GM19438 (cell line): Measurements from ENCODE around the gene NKAIN1.
"Not testable (repeated sequence)": the region's sequence is repeated elsewhere in the genome, so short reads cannot be mapped to it uniquely, and the experiment has no call there.

Experiments used
- ATAC-seq: cut with Tn5 transposase; IDR thresholded peaks from one replicate; pipeline ENCODE4 v1.9.1; 2021; ENCODE audit warnings: low read depth; ENCODE audit not compliant: unreplicated experiment

NKAIN1 gene

DNA sequence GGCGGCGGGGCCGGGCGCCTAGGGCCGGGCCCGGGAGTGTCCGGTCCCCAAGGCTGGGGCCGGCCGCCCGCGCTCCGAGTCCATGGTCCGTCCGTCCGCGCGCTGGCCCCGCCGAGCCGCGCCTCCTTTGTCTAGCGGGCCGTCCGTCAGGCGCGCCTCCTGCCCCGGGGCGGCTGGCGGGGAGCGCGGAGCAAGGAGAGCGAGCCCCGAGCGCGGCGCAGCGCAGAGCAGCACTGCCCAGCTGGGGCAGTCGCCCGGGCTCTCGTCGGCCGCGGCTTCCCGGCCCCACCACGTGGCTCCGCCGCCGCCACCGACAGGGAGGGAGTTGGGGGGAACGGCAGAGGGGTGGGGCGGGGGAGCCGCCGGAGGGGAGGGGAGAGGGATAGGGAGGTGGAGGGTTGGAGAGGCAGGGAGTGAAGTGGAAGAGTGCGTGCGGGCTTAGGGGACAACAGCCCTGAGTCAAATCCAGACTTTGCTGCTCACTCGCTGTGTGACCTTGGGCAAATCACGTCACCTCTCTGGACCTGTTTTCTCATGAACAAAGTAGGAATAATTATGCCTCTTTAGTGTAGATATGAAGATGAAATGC lies at the start of gene NKAIN1:
Gene NKAIN1 (minus strand): TSS at position 235 of the 589 bp plus-strand sequence. CDS start 340 bp downstream, outside the sequence.
- no peak for ATAC-seq

- no peak for ATAC-seq
These were observed 49.3 kb upstream of the NKAIN1 start for GRCh38 chr1:31289021-31289420.

DNA sequence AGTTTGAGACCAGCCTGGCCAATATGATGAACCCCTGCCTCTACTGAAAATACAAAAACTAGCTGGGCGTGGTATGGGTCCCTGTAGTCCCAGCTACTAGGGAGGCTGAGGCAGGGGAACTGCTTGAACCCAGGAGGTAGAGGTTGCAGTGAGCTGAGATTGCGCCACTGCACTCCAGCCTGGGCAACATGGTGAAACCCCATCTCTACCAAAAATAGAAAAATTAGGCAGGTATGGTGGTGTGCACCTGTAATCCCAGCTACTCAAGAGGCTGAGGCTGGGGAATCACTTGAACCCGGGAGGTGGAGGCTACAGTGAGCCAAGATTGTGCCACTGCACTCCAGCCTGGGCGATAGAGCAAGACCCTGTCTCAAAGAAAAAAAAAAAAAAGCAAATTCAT lies 48.1 kb upstream of the NKAIN1 start:
- ATAC-seq, result not testable (repeated sequence)

- ATAC-seq, result not testable (repeated sequence)
These were observed 42.7 kb upstream of the NKAIN1 start for GRCh38 chr1:31282426-31282825.

DNA sequence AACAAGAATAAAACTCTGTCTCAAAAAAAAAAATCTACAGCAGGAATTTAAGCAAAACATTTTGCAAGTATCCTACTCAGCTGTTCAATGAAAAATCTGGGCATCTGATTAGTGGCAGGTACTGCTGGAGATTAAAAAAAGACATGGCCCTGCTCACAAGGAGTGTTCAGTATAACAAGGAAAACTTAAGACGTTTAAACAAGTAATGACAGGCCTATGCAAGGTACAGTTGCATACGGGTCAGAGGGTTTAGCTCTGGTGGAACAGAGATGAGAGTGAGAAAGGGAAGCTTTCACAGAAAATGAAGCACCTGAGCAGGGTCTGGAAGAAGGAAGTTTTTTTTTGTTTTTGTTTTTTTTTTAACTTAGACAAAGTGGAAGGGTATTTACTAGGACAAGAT lies 33.9 kb upstream of the NKAIN1 start:
- ATAC-seq, result no peak

GRCh38 chr1:31272369-31272768 lies 32.7 kb upstream of the NKAIN1 start:
- ATAC-seq, result no peak

DNA sequence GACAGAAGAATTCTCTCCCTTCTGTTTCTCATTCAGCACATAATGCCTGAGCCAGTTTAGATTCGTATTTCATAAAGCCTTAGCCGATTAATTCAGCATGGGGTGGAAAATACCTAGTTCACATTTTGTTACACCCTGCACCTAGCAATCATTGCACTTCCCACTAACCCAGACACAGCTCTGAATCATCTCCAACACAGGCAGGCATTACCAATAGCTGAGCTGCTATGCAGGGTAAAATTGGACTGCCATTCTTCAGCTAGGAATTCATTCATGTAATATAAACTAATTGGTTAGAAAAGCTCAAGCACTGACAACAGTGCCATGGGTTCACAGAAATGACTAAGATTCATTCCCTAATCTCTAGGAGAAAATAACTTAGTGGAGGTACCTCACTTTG lies 26.9 kb upstream of the NKAIN1 start:
- no peak for ATAC-seq

DNA sequence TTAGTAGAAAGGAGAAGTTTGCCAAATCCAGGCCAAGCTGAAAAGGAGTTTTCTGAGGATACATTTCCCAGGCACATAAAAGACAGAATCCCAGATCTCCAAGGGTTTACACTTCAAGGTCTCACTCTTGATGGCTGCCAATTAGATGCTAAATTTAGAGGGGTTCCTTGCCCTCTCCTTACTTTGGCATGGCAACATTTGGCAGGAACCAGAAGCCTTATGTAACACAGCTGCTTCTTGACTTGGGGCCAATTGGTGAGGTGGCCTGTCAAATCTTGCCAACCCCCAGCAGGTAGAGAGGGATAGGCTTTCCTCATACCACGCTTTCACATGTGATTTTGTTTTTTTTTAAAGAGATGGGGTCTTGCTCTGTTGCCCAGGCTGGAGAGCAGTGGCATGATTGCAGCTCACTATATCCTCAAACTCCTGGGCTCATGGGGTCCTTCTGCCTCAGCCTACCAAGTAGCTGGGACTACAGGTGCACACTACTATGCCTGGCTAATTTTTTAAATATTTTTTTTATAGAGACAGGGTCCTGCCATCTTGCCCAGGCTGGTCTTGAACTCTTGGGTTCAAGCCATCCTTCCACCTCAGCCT lies 25.2 kb upstream of the NKAIN1 start:
- no peak for ATAC-seq

DNA sequence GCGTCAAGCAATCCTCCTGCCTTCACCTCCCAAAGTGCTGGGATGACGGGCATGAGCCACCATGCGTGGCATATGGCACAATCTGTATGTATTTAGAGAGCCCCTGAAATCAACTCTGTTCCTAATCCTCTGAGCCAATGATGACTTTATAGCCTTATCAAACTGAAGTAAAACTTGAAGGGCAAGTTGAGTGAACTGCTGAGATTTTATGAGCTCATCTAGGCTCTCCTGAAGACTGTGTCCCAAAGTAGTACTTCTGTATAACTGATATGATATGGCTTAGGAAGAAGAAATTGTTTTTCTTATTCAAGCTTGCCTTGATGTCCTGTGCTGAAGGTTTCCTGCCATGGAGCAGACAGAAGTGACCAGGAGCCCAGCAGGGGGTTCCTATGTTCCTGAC lies 23.7 kb upstream of the NKAIN1 start:
- ATAC-seq, result no peak

- ATAC-seq, result not testable (repeated sequence)
These were observed 22.7 kb upstream of the NKAIN1 start for GRCh38 chr1:31262393-31262792.

DNA sequence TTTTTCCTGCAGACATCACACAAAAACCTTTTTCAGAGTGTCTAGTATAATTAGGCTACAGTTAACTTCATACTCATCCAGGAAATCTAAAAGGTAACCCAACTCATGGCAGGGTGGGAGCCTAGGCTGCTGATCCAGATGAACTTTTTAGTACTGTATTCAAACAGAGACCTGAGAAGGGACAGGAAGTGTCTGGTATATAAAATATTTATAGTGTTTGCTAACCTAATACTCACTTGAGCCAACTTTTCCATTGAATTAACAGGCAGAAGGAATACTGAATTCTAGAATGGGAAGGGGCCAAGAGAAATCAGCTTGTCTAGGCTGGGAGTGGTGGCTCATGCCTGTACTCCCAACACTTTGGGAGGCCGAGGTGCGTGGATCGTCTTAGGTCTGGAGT lies 22.2 kb upstream of the NKAIN1 start:
- no peak for ATAC-seq

DNA sequence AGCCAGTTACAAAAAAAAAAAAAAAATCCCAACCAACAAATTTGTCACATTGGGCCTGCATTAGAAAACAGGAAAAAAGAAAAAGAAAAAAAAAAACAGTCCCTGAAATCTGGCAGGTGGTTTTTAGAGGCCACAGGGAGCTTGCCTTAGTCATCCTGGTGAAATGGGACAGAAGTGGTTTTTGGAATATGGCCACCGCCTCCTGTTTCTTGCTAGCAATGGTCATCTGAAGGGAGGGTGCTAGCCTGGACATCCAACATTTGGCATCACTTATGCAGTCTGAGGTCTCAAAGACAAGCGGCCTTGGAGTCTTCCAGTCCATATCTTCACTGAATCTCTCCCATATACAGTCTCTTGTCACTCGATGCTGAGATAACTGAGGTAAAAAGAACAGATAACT lies 20.1 kb upstream of the NKAIN1 start:
- no peak for ATAC-seq

DNA sequence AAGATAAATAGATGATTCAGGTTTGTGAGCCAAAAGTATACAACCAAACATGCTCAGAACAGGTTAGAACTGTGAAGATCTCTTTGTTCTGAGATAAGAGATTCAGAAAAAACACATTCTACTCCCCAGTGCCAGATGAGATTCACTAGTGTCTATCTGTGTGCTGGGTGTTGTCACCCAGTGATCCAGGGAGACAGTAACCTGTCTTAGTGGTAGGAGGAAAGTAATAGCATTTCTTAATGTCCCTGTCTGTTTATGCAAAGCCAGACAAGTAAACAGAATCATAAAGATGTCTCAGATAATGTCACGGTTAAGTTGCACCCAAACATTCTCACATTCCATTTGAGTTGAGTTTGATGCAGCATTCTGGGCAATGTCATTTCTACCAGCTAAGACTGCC lies 18.9 kb upstream of the NKAIN1 start:
- ATAC-seq, result no peak

DNA sequence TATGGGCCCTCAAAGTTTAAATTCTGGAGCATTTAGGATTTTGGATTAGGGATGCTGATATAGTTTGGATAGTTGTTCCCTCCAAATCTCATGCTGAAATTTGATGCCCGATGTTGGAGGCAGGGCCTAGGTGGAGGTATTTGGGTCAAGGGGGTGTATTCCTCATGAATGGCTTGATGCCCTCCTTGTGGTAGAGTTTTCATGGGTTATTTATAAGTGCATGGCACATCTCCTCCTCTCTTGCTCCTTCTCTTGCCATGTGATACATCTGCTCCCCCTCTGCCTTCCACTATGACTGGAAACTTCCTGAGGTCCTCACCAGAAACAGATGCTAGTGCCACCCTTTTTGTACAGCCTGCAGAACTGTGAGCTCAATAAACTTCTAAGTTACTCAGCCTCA lies 17.5 kb upstream of the NKAIN1 start:
- no peak for ATAC-seq

DNA sequence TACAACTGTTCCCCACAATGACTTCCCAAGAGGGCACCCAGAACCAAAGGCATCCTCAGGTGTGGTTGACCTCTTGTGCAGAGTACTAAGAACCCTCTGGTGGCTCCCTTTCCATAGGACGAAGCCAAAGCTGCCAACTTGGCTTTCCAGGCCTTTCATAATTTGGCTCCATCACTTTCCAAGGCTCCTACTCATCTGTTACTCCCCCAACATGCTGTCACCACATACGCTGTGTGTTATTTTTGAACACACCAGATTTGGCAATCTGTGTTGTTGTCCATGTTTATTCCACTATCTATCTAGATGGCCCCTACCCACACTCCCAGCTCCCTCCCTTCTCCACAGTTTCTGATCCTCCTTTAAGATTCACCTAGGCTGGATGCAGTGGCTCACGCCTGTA lies 10.2 kb upstream of the NKAIN1 start:
- ATAC-seq, result no peak

DNA sequence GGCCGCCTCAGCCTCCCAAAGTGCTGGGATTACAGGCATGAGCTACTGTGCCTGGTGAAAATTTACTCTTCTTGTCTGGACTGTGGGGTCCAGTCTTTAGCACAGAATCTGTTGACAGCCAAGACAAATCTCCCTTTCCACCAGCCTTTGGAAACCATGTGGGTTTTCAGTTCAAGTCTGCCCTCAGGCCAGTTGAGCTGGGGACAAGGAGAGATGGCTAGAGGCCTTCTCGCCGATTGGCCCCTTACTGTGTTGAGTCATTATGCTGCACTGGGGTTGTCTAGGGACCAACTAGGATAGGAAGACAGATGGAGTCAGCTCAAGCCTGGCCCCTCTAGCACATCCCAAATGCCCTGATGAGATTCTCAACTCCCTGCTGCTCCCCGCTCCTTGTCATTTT lies 8.6 kb upstream of the NKAIN1 start:
- ATAC-seq, result no peak

GRCh38 chr1:31244326-31244725 lies 4.6 kb upstream of the NKAIN1 start:
- no peak for ATAC-seq

- ATAC-seq, result no peak
These were observed 4.0 kb upstream of the NKAIN1 start for GRCh38 chr1:31243501-31244286.

DNA sequence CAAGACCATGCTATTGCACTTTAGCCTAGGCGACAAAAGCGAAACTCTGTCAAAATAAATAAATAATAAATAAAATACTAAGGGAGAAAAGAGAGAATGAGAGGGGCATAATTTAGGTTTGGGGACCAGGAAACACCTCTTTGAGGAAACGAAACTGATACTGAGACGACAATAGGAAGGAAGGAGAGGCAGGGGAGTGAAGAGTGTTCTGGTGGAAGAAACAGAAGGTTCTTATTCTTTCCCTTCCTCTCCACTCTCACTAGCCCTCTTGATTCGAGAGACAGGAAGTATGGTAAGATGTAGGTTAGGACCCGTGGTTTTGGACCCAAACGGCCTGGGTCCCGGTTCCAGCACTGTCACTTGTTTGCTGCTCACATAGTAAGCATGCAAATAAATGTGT lies 1.6 kb upstream of the NKAIN1 start:
- no peak for ATAC-seq

DNA sequence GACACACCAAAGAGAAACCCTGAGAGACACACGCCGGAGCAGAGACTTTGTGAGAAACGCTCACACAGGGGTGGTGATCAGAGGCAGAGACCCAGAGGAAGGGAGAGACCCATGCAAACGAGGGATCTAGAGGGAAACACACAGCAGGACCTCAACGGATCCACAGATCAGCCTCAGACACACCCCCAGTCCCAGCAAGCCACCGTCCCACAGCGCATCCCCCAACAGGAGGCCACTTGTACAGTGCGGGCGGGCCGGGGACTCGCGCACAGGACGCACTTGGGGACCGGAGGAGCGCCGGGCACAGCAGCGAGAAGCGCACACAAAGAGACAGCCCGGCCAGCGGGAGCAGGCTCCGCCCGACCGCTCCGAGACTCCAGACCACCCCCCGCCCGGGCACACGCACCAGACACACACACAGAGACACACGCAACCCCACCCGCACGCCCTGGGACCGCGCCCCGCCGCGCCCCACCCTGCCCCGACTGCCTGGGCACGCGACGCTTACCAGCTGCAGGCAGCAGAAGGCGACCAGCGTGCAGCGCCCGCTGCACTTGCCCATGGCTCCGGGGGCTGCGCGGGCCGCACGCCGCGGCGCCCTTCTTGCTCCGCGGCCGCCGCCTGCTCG lies 587 bp downstream of the NKAIN1 start:
- ATAC-seq, result no peak

DNA sequence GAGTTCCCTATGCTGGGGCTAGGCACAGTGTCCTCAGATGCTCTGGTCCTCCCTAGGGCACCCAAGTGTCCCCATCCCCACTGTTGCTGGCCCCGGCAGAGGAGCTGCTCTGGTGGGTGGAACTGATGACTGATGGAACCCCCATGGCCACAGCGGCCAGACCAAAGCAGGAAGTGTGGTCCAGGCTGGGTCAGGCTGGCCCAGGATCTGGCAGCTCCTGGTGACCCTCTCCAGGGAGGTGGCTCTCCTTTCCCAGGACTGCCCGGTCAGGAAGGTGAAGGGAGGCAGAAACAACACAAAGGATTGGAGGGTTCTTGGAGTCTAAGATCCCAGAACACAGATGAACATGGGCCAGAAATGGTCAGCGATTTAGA lies 1.1 kb downstream of the NKAIN1 start:
- ATAC-seq, result no peak

DNA sequence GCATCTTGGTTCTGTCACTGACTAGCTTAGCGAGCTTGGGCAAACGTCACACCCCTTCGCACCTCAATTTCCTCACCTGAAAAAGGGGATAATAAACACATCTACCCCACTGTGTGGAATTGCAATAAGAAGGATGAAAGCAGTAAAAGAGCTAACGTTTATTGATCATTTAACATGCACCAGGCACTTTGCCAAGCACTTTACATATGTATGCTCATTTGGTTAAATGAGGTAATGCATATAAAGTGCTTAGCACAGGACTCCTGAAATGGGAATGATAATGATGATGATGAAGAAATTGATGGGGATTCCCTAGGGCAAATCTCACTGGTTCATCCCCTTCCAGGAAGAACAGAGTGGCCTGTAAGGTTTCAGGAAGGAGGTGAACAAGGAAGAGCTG lies 4.8 kb downstream of the NKAIN1 start:
- ATAC-seq, result no peak
